GM08714 (cell line): ENCODE data around the gene CLMN.

Experiments used
- H3K4me3 ChIP-seq: fragments of 200-500 bp; sonication (Bioruptor generic); 2 replicates; pipeline ENCODE4 v1.5.1; 2014; ENCODE audit warnings: mild to moderate bottlenecking, low read length, inconsistent platforms
- ZNF274 ChIP-seq: IDR thresholded peaks from 2 replicates; pipeline ENCODE4 v1.6.1; 2012; ENCODE audit warnings: mild to moderate bottlenecking, low read depth, low read length

The CLMN gene

GRCh38 chr14:95255487-95255886 is 64.2 kb downstream of the CLMN start:
- no peak for TF ChIP-seq ZNF274

GRCh38 chr14:95255013-95255412 is 64.7 kb downstream of the CLMN start:
- no peak for TF ChIP-seq ZNF274
- no peak overlapping the region for H3K4me3 ChIP-seq

More at GRCh38 chr14:95255487-95255886, 64.2 kb downstream of the CLMN start:
- no peak overlapping the region for H3K4me3 ChIP-seq

DNA sequence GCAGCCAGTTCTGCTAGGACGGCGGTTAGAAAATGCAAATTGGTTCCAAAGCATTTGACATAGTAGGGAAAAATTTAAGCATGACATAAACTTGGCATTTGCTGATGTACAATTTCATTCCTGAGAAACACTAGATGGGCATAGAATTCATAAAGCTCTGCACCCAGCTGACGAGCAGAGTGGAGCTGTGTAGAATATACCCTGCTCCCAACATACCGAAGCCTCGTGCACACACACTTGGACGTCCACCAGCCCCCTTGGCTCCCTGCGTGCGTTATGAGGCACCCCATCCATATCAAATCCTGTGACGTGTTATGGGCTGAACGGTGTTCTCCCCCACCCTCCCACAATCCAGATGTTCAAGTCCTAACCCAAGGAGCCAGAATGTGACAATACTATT is 65.4 kb downstream of the CLMN start:
- no peak overlapping the region for H3K4me3 ChIP-seq
- TF ChIP-seq ZNF274, result no peak

GRCh38 chr14:95253039-95253630 is 66.6 kb downstream of the CLMN start:
- TF ChIP-seq ZNF274, result no peak
- H3K4me3 ChIP-seq, result no peak overlapping the region

DNA sequence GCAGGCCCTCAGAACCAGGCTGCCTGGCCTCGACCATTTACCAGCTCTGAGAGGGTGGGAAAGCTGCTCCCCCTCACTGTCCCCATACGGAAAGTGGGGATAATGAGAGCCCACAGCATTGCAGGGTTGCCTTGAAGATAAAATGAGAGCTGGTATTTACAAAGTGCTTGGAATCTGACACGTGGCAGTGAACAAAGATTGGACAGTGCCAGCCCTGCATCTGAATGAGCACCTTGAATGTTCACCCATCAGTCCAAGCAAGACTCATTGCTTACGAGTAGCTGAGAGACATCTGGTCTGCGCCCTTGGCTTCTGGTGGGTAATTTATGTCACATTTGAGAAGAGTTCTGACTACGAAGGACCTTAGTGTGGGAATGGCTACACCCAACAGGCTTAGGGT is 67.5 kb downstream of the CLMN start:
- H3K4me3 ChIP-seq, result no peak overlapping the region
- no peak for TF ChIP-seq ZNF274

GRCh38 chr14:95250936-95251335 is 68.8 kb downstream of the CLMN start:
- TF ChIP-seq ZNF274, result no peak
- H3K4me3 ChIP-seq, result no peak overlapping the region

GRCh38 chr14:95250140-95250769 is 69.5 kb downstream of the CLMN start:
- no peak overlapping the region for H3K4me3 ChIP-seq
- TF ChIP-seq ZNF274, result no peak

DNA sequence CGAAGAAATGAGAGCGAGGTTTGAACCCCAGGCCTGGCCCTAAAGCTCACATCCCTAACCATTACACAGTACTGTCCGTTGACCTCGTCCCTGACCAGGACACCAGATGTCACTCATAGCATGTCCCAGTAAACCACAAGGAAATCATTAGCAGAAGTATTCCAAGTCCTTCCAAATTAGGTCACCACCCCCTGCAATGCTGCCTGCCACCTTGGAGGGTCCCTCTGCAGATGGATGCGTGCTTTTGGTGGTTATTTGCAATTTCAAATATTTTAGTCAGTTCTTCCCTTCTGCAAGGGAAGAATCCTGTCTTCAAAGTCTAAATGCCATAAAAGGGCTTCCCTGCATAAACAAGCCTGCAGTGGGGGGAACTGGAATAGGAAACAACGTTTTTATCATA is 71.3 kb downstream of the CLMN start:
- H3K4me3 ChIP-seq, result no peak overlapping the region
- TF ChIP-seq ZNF274, result no peak

DNA sequence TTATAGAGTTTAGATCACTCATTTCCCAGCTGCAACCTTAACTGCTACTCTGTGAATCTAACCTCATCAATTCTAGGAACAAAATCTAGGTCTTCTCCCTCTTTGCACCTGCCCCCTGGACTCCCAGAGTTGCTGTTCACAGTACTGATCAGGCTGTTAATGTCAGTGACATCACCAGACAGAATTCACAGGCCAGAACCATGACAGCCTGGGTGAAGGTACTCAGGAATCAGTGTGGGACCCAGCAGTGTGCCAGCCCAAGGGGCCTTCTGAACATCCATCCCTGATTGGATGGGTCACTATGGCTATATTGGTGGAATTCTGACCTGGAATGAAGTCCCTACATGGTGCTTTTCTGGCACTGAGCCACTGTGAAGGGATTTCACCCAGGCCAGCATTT is 72.8 kb downstream of the CLMN start:
- no peak overlapping the region for H3K4me3 ChIP-seq
- TF ChIP-seq ZNF274, result no peak

DNA sequence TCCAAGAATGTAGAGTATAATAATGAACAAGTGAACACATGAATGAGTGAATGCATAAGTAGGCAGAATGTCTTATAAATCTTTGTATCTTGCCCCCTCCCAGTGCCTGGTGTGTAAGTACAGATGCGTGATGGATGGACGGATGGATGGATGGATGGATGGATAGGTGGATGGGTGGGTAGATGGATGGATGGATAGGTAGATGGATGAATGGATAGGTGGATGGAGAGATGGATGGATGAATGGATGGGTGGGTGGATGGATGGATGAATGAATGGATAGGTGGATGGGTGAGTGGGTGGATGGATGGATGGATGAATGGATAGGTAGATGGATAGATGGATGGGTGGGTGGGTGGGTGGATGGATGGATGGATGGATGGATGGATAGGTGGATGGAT is 74.4 kb downstream of the CLMN start:
- H3K4me3 ChIP-seq, result no peak overlapping the region
- no peak for TF ChIP-seq ZNF274

- no peak for TF ChIP-seq ZNF274
- H3K4me3 ChIP-seq, result no peak overlapping the region
Observed at GRCh38 chr14:95244587-95244986, 75.1 kb downstream of the CLMN start.

DNA sequence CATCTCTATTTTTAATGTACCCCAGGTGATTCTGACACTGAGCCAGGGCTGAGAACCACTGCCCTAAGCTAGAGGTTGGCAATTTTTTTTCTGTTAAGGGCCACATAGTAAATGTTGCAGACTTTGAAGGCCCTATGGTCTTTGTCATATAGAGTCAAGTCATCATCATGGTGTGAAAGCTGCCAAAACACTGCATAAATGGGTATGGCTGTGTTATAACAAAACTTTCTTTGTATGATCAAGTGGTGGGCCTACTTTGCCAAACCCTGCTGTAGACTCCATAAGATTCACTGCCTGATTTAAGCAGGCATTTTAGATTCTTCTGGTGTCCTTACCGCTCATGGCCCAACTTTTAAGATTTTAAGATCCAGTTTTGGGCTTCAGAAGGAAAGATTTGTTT is 76.8 kb downstream of the CLMN start:
- H3K4me3 ChIP-seq, result no peak overlapping the region
- no peak for TF ChIP-seq ZNF274

- no peak for TF ChIP-seq ZNF274
- no peak overlapping the region for H3K4me3 ChIP-seq
Observed at GRCh38 chr14:95240859-95241813, 78.6 kb downstream of the CLMN start.

DNA sequence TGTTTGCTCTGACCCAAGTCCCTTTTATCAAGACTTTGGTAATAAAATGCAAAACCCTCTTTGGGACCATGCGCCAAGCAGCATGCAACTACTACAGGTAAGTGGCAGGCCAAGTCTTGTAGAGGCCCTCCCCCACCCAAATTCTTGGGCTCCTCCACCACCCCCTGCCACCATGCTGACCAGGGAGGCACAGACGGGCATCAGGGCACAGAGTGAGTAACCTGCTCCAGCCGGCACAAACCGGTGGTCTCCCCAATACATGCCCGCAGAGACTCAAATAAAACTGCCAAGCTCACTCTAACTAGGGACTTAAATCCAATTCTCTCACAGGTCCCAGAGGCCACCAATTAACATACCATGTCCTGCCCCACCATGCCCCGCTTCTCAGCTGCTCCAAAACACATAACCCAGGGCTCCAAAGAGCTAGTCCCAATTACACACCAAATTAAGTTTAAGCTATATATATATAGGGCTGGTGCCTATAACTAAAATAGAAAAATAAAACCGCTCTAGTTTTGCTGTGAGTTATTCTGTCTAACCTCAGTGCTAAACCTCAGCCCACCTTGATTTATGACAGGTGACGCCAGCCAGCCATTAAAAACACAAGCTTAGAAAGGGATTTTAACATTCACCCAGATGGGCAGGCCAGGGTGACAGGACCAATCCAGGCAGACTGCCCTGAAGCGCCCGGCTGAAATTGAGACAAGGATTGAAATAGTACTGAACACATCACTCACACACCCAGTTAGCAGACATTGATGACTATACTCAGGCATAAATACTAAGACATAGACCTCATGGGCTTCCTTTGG is 81.0 kb downstream of the CLMN start:
- no peak overlapping the region for H3K4me3 ChIP-seq
- TF ChIP-seq ZNF274, result no peak

DNA sequence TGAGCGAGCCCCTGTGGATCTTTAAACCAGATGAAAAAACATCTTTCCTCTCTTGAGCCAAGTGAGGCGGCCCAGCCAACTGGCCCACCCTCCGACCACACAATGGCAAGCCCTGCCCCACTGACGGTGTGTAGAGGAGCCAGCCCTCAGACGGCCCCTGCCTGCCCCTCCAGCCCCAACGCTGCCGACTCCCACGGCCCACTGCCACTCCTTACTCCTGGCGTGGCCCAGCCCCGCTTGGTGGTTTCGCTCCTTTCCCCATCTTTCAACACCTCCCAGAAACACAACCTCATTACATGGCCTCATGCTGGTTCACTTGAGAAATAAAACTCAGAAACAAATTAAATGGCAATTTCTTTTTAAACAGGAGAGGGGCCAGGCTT is 81.8 kb downstream of the CLMN start:
- no peak for TF ChIP-seq ZNF274
- H3K4me3 ChIP-seq, result no peak overlapping the region
